Mesendoderm (in vitro differentiated cells): ENCODE results near the gene FNDC3B.

Experiments
- DNase-seq: peaks from one replicate; pipeline ENCODE4 v3.0.0; 2013
- H2AK5ac ChIP-seq: 2 replicates; pipeline ENCODE4 v1.6.1; 2013; ENCODE audit warnings: low read length, inconsistent platforms
- H2BK120ac ChIP-seq: 2 replicates; pipeline ENCODE4 v1.6.1; 2013; ENCODE audit warnings: low read depth, mild to moderate bottlenecking, low read length, moderate library complexity, mixed read lengths
- H2BK15ac ChIP-seq: replicated peaks from 2 replicates; pipeline ENCODE4 v1.6.1; 2013; ENCODE audit warnings: low read depth, mild to moderate bottlenecking, moderate library complexity
- H2BK5ac ChIP-seq: 2 replicates; pipeline ENCODE4 v1.6.1; 2013; ENCODE audit warnings: low read length, inconsistent platforms
- H3K18ac ChIP-seq: 2 replicates; pipeline ENCODE4 v1.6.1; 2013; ENCODE audit warnings: mild to moderate bottlenecking, low read length, mixed read lengths
- H3K23ac ChIP-seq: one replicate; pipeline ENCODE4 v1.6.1; 2013; ENCODE audit warnings: low read length
- H3K27ac ChIP-seq: 2 replicates; pipeline ENCODE4 v1.5.1; 2013; ENCODE audit warnings: low read depth, mild to moderate bottlenecking, inconsistent platforms, low read length, moderate library complexity
- H3K27me3 ChIP-seq: 2 replicates; pipeline ENCODE4 v1.6.1; 2013; ENCODE audit warnings: low read length, control low read depth, mild to moderate bottlenecking, inconsistent platforms; ENCODE audit not compliant: insufficient read depth, poor library complexity
- H3K36me3 ChIP-seq: 2 replicates; pipeline ENCODE4 v1.6.1; 2013; ENCODE audit warnings: low read length, inconsistent platforms; ENCODE audit not compliant: control insufficient read depth, insufficient read depth
- H3K4ac ChIP-seq: one replicate; pipeline ENCODE4 v1.6.1; 2013; ENCODE audit warnings: low read depth, mild to moderate bottlenecking, low read length, moderate library complexity
- H3K4me1 ChIP-seq: 2 replicates; pipeline ENCODE4 v1.6.1; 2013; ENCODE audit warnings: low read depth, low read length, inconsistent platforms; ENCODE audit not compliant: control insufficient read depth
- H3K4me2 ChIP-seq: 2 replicates; pipeline ENCODE4 v1.6.1; 2013; ENCODE audit warnings: low read length
- H3K4me3 ChIP-seq: 2 replicates; pipeline ENCODE4 v1.5.1; 2013; ENCODE audit warnings: mild to moderate bottlenecking, low read length
- H3K56ac ChIP-seq: one replicate; pipeline ENCODE4 v1.6.1; 2013; ENCODE audit warnings: low read length
- H3K79me1 ChIP-seq: 2 replicates; pipeline ENCODE4 v1.6.1; 2013; ENCODE audit warnings: low read length, inconsistent platforms
- H3K79me2 ChIP-seq: 2 replicates; pipeline ENCODE4 v1.6.1; 2013; ENCODE audit warnings: mild to moderate bottlenecking, low read length; ENCODE audit not compliant: control insufficient read depth, insufficient read depth
- H3K9ac ChIP-seq: 2 replicates; pipeline ENCODE4 v1.6.1; 2013; ENCODE audit warnings: low read length, inconsistent platforms
- H4K5ac ChIP-seq: one replicate; pipeline ENCODE4 v1.6.1; 2013; ENCODE audit warnings: low read length
- H4K8ac ChIP-seq: one replicate; pipeline ENCODE4 v1.6.1; 2013; ENCODE audit warnings: low read depth, mild to moderate bottlenecking, control low read depth, low read length, moderate library complexity
- WGBS: extraction: QIAGEN DNeasy Blood & Tissue Kit; methylation state at CpG from one replicate; pipeline ENCODE4 v1.1.7; 2013; ENCODE audit warnings: low lambda C conversion rate, missing lambda C conversion rate; ENCODE audit not compliant: insufficient coverage; ENCODE audit errors: extremely low coverage; 5-methylcytosine and 5-hydroxymethylcytosine counted together

Gene FNDC3B

GRCh38 chr3:172009803-172010202 is 29.6 kb upstream of the FNDC3B start:
- no peaks in the 10 kb centered on the region for H3K79me1 ChIP-seq
- no peaks in the 10 kb centered on the region for H3K36me3 ChIP-seq
- H3K27me3 ChIP-seq = no peaks in the 10 kb centered on the region
- WGBS = no CpG with 5 or more reads among the region's 3 CpGs
- no peak overlapping the region for H3K9ac ChIP-seq
- H2BK120ac ChIP-seq = no peak overlapping the region
- H2BK15ac ChIP-seq = no peak overlapping the region
- H3K23ac ChIP-seq = peak overlapping the region; percentile 16
- H3K4me1 ChIP-seq = peaks cover 3% of the 10 kb centered on the region
- H3K4me3 ChIP-seq = no peak overlapping the region
- H3K79me2 ChIP-seq = no peaks in the 10 kb centered on the region
- H2AK5ac ChIP-seq = no peak overlapping the region
- H3K4me2 ChIP-seq = no peak overlapping the region
- H4K8ac ChIP-seq = no peak overlapping the region
- peak overlapping the region; percentile 22 for H3K56ac ChIP-seq
- no peak overlapping the region for H2BK5ac ChIP-seq
- no peak overlapping the region for H4K5ac ChIP-seq
- no peak overlapping the region for H3K18ac ChIP-seq
- no peak overlapping the region for H3K4ac ChIP-seq
- peak; percentile 16 for DNase-seq
- H3K27ac ChIP-seq = no peak overlapping the region

DNA sequence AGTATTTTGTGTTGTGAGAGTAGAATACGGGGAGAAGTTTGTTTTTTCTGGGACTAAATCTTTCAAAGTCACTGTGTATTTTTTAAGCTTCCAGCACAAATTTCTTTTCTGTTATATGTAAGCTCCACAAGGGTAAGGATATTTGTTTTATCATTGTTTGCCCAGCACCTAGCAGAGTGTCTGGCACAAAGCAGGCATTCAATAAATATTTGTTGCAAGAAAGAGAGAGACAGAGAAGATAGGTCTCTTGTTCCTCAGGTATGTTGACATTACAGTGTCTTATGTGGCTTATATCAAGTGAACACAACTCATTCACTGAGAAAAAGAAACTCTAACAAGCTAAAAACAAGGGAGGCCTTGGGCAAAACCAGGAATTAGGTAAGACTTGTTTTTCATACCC is 26.6 kb upstream of the FNDC3B start:
- Histone ChIP-seq H3K36me3 (no peaks in the 10 kb centered on the region), H3K79me1 (no peaks in the 10 kb centered on the region), H3K4me3 (no peak overlapping the region), H3K18ac (no peak overlapping the region), H2AK5ac (no peak overlapping the region), H4K5ac (no peak overlapping the region), H3K9ac (no peak overlapping the region), H3K4me2 (no peak overlapping the region), H3K56ac (no peak overlapping the region), H2BK120ac (no peak overlapping the region), H3K27ac (no peak overlapping the region), H3K27me3 (no peaks in the 10 kb centered on the region), H3K79me2 (no peaks in the 10 kb centered on the region), H2BK5ac (no peak overlapping the region), H2BK15ac (no peak overlapping the region), H3K4ac (no peak overlapping the region), H4K8ac (no peak overlapping the region), H3K4me1 (peaks cover 3% of the 10 kb centered on the region), H3K23ac (no peak overlapping the region)
- WGBS = no CpG with 5 or more reads among the region's 1 CpG
- no peak for DNase-seq

GRCh38 chr3:172014145-172014544 is 25.2 kb upstream of the FNDC3B start:
- Histone ChIP-seq H3K4ac (no peak overlapping the region), H3K79me1 (no peaks in the 10 kb centered on the region), H3K27me3 (no peaks in the 10 kb centered on the region), H3K27ac (no peak overlapping the region), H2BK5ac (no peak overlapping the region), H3K4me3 (no peak overlapping the region), H3K56ac (no peak overlapping the region), H2BK120ac (no peak overlapping the region), H3K79me2 (no peaks in the 10 kb centered on the region), H2BK15ac (no peak overlapping the region), H3K4me1 (peaks cover 3% of the 10 kb centered on the region), H3K23ac (no peak overlapping the region), H2AK5ac (no peak overlapping the region), H3K36me3 (no peaks in the 10 kb centered on the region), H3K18ac (no peak overlapping the region), H3K4me2 (no peak overlapping the region), H4K8ac (no peak overlapping the region), H3K9ac (no peak overlapping the region), H4K5ac (no peak overlapping the region)
- WGBS = no CpG with 5 or more reads among the region's 5 CpGs
- DNase-seq = no peak

DNA sequence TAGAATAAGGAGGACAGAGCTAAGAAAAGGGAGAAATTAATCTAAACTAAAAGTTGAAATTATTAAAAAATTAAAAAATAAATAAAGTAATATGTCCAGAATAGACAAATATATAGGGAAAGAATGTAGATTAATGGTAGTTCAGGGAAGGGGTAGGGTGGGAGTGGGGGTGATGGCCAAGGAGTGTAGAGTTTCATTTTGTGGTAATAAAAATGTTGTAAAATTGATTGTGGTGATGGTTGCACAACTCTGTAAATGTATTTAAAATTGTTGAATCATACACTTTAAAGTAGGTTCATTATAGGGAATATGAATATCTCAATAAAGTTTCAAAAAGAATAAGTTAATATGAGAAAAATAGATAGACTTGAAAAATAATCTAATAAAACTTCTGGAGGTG is 21.0 kb upstream of the FNDC3B start:
- Histone ChIP-seq H3K36me3 (no peaks in the 10 kb centered on the region), H3K23ac (no peak overlapping the region), H3K27me3 (no peaks in the 10 kb centered on the region), H3K79me2 (no peaks in the 10 kb centered on the region), H2AK5ac (no peak overlapping the region), H3K4me2 (no peak overlapping the region), H3K18ac (no peak overlapping the region), H2BK5ac (no peak overlapping the region), H4K5ac (no peak overlapping the region), H3K79me1 (no peaks in the 10 kb centered on the region), H3K9ac (no peak overlapping the region), H2BK15ac (no peak overlapping the region), H2BK120ac (no peak overlapping the region), H3K4me3 (no peak overlapping the region), H3K27ac (no peak overlapping the region), H4K8ac (no peak overlapping the region), H3K56ac (no peak overlapping the region), H3K4ac (no peak overlapping the region), H3K4me1 (no peaks in the 10 kb centered on the region)
- DNase-seq = no peak

DNA sequence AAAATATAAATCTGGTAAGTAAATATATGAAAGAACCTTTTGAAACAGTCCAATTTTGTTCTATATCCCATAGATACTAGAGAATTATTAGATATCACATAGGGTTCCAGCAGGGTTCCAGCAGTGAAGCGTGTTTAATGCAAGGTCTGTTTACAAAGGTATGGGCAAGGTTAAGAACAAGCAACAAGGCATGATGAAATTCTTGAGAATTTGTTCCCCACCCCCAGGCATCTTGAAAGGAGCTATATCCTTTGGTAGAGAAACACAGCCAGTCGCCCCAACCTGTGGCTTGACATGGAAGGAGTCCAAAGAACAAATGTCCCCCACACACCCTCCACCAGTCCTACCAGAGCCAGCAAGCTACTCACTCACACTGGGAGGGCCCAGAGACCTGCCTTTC is 18.6 kb upstream of the FNDC3B start:
- WGBS = no CpG with 5 or more reads among the region's 2 CpGs
- no peak overlapping the region for H2BK5ac ChIP-seq
- H2BK120ac ChIP-seq = no peak overlapping the region
- no peak overlapping the region for H3K23ac ChIP-seq
- H2BK15ac ChIP-seq = no peak overlapping the region
- no peaks in the 10 kb centered on the region for H3K27me3 ChIP-seq
- no peak overlapping the region for H3K56ac ChIP-seq
- H3K4me2 ChIP-seq = no peak overlapping the region
- no peaks in the 10 kb centered on the region for H3K79me1 ChIP-seq
- H2AK5ac ChIP-seq = no peak overlapping the region
- no peaks in the 10 kb centered on the region for H3K79me2 ChIP-seq
- no peak overlapping the region for H3K18ac ChIP-seq
- no peak overlapping the region for H3K9ac ChIP-seq
- H4K8ac ChIP-seq = no peak overlapping the region
- no peak overlapping the region for H3K27ac ChIP-seq
- no peaks in the 10 kb centered on the region for H3K4me1 ChIP-seq
- no peaks in the 10 kb centered on the region for H3K36me3 ChIP-seq
- no peak overlapping the region for H3K4ac ChIP-seq
- no peak overlapping the region for H4K5ac ChIP-seq
- no peak overlapping the region for H3K4me3 ChIP-seq
- no peak for DNase-seq

- Histone ChIP-seq H3K4me1 (no peaks in the 10 kb centered on the region), H3K4me3 (no peak overlapping the region), H3K56ac (no peak overlapping the region), H2BK120ac (no peak overlapping the region), H3K9ac (no peak overlapping the region), H3K18ac (no peak overlapping the region), H3K36me3 (no peaks in the 10 kb centered on the region), H4K8ac (no peak overlapping the region), H2BK15ac (no peak overlapping the region), H3K27me3 (no peaks in the 10 kb centered on the region), H3K79me2 (no peaks in the 10 kb centered on the region), H3K4ac (no peak overlapping the region), H3K23ac (no peak overlapping the region), H3K27ac (no peak overlapping the region), H2BK5ac (no peak overlapping the region), H3K4me2 (no peak overlapping the region), H4K5ac (no peak overlapping the region), H2AK5ac (no peak overlapping the region), H3K79me1 (no peaks in the 10 kb centered on the region)
- no CpG with 5 or more reads among the region's 1 CpG for WGBS
- no peak for DNase-seq
Measured at GRCh38 chr3:172021164-172021563, 18.2 kb upstream of the FNDC3B start.
